ENCODE data around the gene CATSPER1. TPM values are rescaled to one million over a fixed set of nuclear protein-coding genes. Genes with fewer than 3 reads are reported as not detected.

Gene CATSPER1
- total and polyA plus RNA-seq, 4 donors: 0.10 TPM; not detected in 3

- H3K27me3 ChIP-seq (ENCODE audit: control insufficient read depth, insufficient read depth, low read length): no peaks in the 10 kb centered on the region
- H3K27ac ChIP-seq (ENCODE audit: low read depth, low read length): no peak overlapping the region
- H3K4me1 ChIP-seq (ENCODE audit: control insufficient read depth, insufficient read depth, low read length): no peaks in the 10 kb centered on the region
- H3K36me3 ChIP-seq (ENCODE audit: control insufficient read depth, insufficient read depth, low read length): peaks cover 12% of the 10 kb centered on the region
- WGBS (ENCODE audit: insufficient coverage): 3% methylated on average over 5 of the region's 10 CpGs
- no peak overlapping the region for H3K4me3 ChIP-seq (ENCODE audit: low read depth, low read length)
- DNase-seq (ENCODE audit: low read depth in 4 of 6, low spot score in 6 of 6): peak; percentile 91 to 99 (median 94)
- H3K9me3 ChIP-seq (ENCODE audit: control insufficient read depth, insufficient read depth, low read length): no peaks in the 10 kb centered on the region
Measured at GRCh38 chr11:65988791-65989592, 37.3 kb downstream of the CATSPER1 start.

GRCh38 chr11:65987336-65987735 lies 38.9 kb downstream of the CATSPER1 start:
- Histone ChIP-seq H3K27me3 (ENCODE audit: control insufficient read depth, insufficient read depth, low read length) (no peaks in the 10 kb centered on the region), H3K4me3 (ENCODE audit: low read depth, low read length) (no peak overlapping the region), H3K4me1 (ENCODE audit: control insufficient read depth, insufficient read depth, low read length) (no peaks in the 10 kb centered on the region), H3K27ac (ENCODE audit: low read depth, low read length) (no peak overlapping the region), H3K36me3 (ENCODE audit: control insufficient read depth, insufficient read depth, low read length) (peaks cover 18% of the 10 kb centered on the region), H3K9me3 (ENCODE audit: control insufficient read depth, insufficient read depth, low read length) (no peaks in the 10 kb centered on the region)
- 79% methylated on average over 7 of the region's 9 CpGs for WGBS (ENCODE audit: insufficient coverage)
- DNase-seq (ENCODE audit: low read depth in 4 of 6, low spot score in 6 of 6): no peak

- 87% methylated on average over 5 of the region's 5 CpGs for whole genome bisulfite sequencing (ENCODE audit: insufficient coverage)
- Histone ChIP-seq H3K4me3 (ENCODE audit: low read depth, low read length) (no peak overlapping the region), H3K27ac (ENCODE audit: low read depth, low read length) (no peak overlapping the region)
Measured at GRCh38 chr11:65983589-65983987, 42.7 kb downstream of the CATSPER1 start.

GRCh38 chr11:65982824-65983588 lies 43.3 kb downstream of the CATSPER1 start:
- DNase-seq (ENCODE audit: low read depth in 4 of 6, low spot score in 6 of 6): no peak
- no peak overlapping the region for H3K4me3 ChIP-seq (ENCODE audit: low read depth, low read length)
- no peaks in the 10 kb centered on the region for H3K4me1 ChIP-seq (ENCODE audit: control insufficient read depth, insufficient read depth, low read length)
- no peak overlapping the region for H3K27ac ChIP-seq (ENCODE audit: low read depth, low read length)
- no peaks in the 10 kb centered on the region for H3K27me3 ChIP-seq (ENCODE audit: control insufficient read depth, insufficient read depth, low read length)
- WGBS (ENCODE audit: insufficient coverage): 79% methylated on average over 15 of the region's 22 CpGs
- peaks cover 45% of the 10 kb centered on the region for H3K36me3 ChIP-seq (ENCODE audit: control insufficient read depth, insufficient read depth, low read length)
- no peaks in the 10 kb centered on the region for H3K9me3 ChIP-seq (ENCODE audit: control insufficient read depth, insufficient read depth, low read length)

More at GRCh38 chr11:65983589-65983987, 42.7 kb downstream of the CATSPER1 start:
- no peaks in the 10 kb centered on the region for H3K9me3 ChIP-seq (ENCODE audit: control insufficient read depth, insufficient read depth, low read length)
- H3K36me3 ChIP-seq (ENCODE audit: control insufficient read depth, insufficient read depth, low read length): peaks cover 39% of the 10 kb centered on the region
- no peak for DNase-seq (ENCODE audit: low read depth in 4 of 6, low spot score in 6 of 6)
- no peaks in the 10 kb centered on the region for H3K27me3 ChIP-seq (ENCODE audit: control insufficient read depth, insufficient read depth, low read length)
- no peaks in the 10 kb centered on the region for H3K4me1 ChIP-seq (ENCODE audit: control insufficient read depth, insufficient read depth, low read length)

- Histone ChIP-seq H3K27ac (ENCODE audit: low read depth, low read length) (no peak overlapping the region), H3K27me3 (ENCODE audit: control insufficient read depth, insufficient read depth, low read length) (no peaks in the 10 kb centered on the region), H3K9me3 (ENCODE audit: control insufficient read depth, insufficient read depth, low read length) (no peaks in the 10 kb centered on the region), H3K36me3 (ENCODE audit: control insufficient read depth, insufficient read depth, low read length) (peaks cover 49% of the 10 kb centered on the region), H3K4me3 (ENCODE audit: low read depth, low read length) (no peak overlapping the region), H3K4me1 (ENCODE audit: control insufficient read depth, insufficient read depth, low read length) (no peaks in the 10 kb centered on the region)
- DNase-seq (ENCODE audit: low read depth in 4 of 6, low spot score in 6 of 6): no peak
- WGBS (ENCODE audit: insufficient coverage): 86% methylated on average over 12 of the region's 16 CpGs
Measured at GRCh38 chr11:65981972-65982823, 44.1 kb downstream of the CATSPER1 start.

GRCh38 chr11:65981101-65981740 lies 45.1 kb downstream of the CATSPER1 start:
- no peaks in the 10 kb centered on the region for H3K27me3 ChIP-seq (ENCODE audit: control insufficient read depth, insufficient read depth, low read length)
- H3K4me3 ChIP-seq (ENCODE audit: low read depth, low read length): no peak overlapping the region
- no peaks in the 10 kb centered on the region for H3K4me1 ChIP-seq (ENCODE audit: control insufficient read depth, insufficient read depth, low read length)
- H3K27ac ChIP-seq (ENCODE audit: low read depth, low read length): no peak overlapping the region
- no peaks in the 10 kb centered on the region for H3K9me3 ChIP-seq (ENCODE audit: control insufficient read depth, insufficient read depth, low read length)
- no peak for DNase-seq (ENCODE audit: low read depth in 4 of 6, low spot score in 6 of 6)
- H3K36me3 ChIP-seq (ENCODE audit: control insufficient read depth, insufficient read depth, low read length): peaks cover 59% of the 10 kb centered on the region
- 86% methylated on average over 12 of the region's 12 CpGs for WGBS (ENCODE audit: insufficient coverage)

GRCh38 chr11:65979261-65979759 lies 47.0 kb downstream of the CATSPER1 start:
- H3K36me3 ChIP-seq (ENCODE audit: control insufficient read depth, insufficient read depth, low read length): peaks cover 77% of the 10 kb centered on the region
- DNase-seq (ENCODE audit: low read depth in 4 of 6, low spot score in 6 of 6): no peak
- 86% methylated on average over 5 of the region's 10 CpGs for WGBS (ENCODE audit: insufficient coverage)

GRCh38 chr11:65978391-65979238 lies 47.7 kb downstream of the CATSPER1 start:
- H3K36me3 ChIP-seq (ENCODE audit: control insufficient read depth, insufficient read depth, low read length): peaks cover 82% of the 10 kb centered on the region
- H3K27me3 ChIP-seq (ENCODE audit: control insufficient read depth, insufficient read depth, low read length): no peaks in the 10 kb centered on the region
- H3K27ac ChIP-seq (ENCODE audit: low read depth, low read length): no peak overlapping the region
- no peaks in the 10 kb centered on the region for H3K4me1 ChIP-seq (ENCODE audit: control insufficient read depth, insufficient read depth, low read length)
- no peak overlapping the region for H3K4me3 ChIP-seq (ENCODE audit: low read depth, low read length)
- no peaks in the 10 kb centered on the region for H3K9me3 ChIP-seq (ENCODE audit: control insufficient read depth, insufficient read depth, low read length)
- no peak for DNase-seq (ENCODE audit: low read depth in 4 of 6, low spot score in 6 of 6)
- WGBS (ENCODE audit: insufficient coverage): 94% methylated on average over 17 of the region's 34 CpGs

More at GRCh38 chr11:65979261-65979759, 47.0 kb downstream of the CATSPER1 start:
- H3K27me3 ChIP-seq (ENCODE audit: control insufficient read depth, insufficient read depth, low read length): no peaks in the 10 kb centered on the region
- no peak overlapping the region for H3K27ac ChIP-seq (ENCODE audit: low read depth, low read length)
- no peaks in the 10 kb centered on the region for H3K4me1 ChIP-seq (ENCODE audit: control insufficient read depth, insufficient read depth, low read length)
- H3K4me3 ChIP-seq (ENCODE audit: low read depth, low read length): no peak overlapping the region
- H3K9me3 ChIP-seq (ENCODE audit: control insufficient read depth, insufficient read depth, low read length): no peaks in the 10 kb centered on the region

All from spinal cord (tissue), 10 donors.